ENCODE measurements around the gene RABGAP1L. TPM values are rescaled to one million over a fixed set of nuclear protein-coding genes. Genes with fewer than 3 reads are reported as not detected.

The RABGAP1L gene
- total RNA-seq, 1 donor from 2014 or later = 46.0 TPM

- no peaks in the 10 kb centered on the region for H3K4me1 ChIP-seq
- no peak overlapping the region for H3K27ac ChIP-seq
- no peaks in the 10 kb centered on the region for H3K27me3 ChIP-seq
- no peaks in the 10 kb centered on the region for H4K20me1 ChIP-seq (ENCODE audit: low read depth)
- Mint-ChIP-seq H3K4me3 (no peak overlapping the region), H3K27ac (no peak overlapping the region), H3K9me3 (peaks cover 11% of the 10 kb centered on the region), H3K27me3 (ENCODE audit: insufficient read depth, low read depth) (peaks cover 2% of the 10 kb centered on the region), H3K4me1 (peaks cover 2% of the 10 kb centered on the region), H3K36me3 (peaks cover 3% of the 10 kb centered on the region)
- DNase-seq (ENCODE audit: low spot score) = no peak
- H3K9me3 ChIP-seq (ENCODE audit: low read depth) = no peaks in the 10 kb centered on the region
- H2AFZ ChIP-seq (replicated peaks) = no peak overlapping the region
- H3F3A ChIP-seq (ENCODE audit: low read depth) = no peaks in the 10 kb centered on the region
- no peak overlapping the region for H3K9ac ChIP-seq
- no peak for TF ChIP-seq EZH2 (IDR thresholded peaks at IDR 0.05)
- TF ChIP-seq CTCF (IDR thresholded peaks at IDR 0.05) = no peak
- no peak for TF ChIP-seq EZH2phosphoT487 (IDR thresholded peaks at IDR 0.05)
- no peak overlapping the region for H3K4me2 ChIP-seq
- H3K79me2 ChIP-seq (ENCODE audit: low read depth) = no peaks in the 10 kb centered on the region
- no peak overlapping the region for H3K4me3 ChIP-seq
- no peaks in the 10 kb centered on the region for H3K36me3 ChIP-seq
Measured at GRCh38 chr1:174785510-174785909, 626.2 kb downstream of the RABGAP1L start.

GRCh38 chr1:174786358-174786757 is 627.0 kb downstream of the RABGAP1L start:
- Mint-ChIP-seq H3K27me3 (ENCODE audit: insufficient read depth, low read depth) (peaks cover 2% of the 10 kb centered on the region), H3K4me3 (no peak overlapping the region), H3K36me3 (peaks cover 3% of the 10 kb centered on the region), H3K27ac (no peak overlapping the region), H3K4me1 (peaks cover 5% of the 10 kb centered on the region), H3K9me3 (peaks cover 11% of the 10 kb centered on the region)
- Histone ChIP-seq H3K27me3 (no peaks in the 10 kb centered on the region), H3K36me3 (no peaks in the 10 kb centered on the region), H3K27ac (no peak overlapping the region), H3K9me3 (ENCODE audit: low read depth) (no peaks in the 10 kb centered on the region), H3K9ac (no peak overlapping the region), H3K4me3 (no peak overlapping the region), H3K4me2 (no peak overlapping the region), H3F3A (ENCODE audit: low read depth) (no peaks in the 10 kb centered on the region), H3K4me1 (no peaks in the 10 kb centered on the region), H2AFZ (replicated peaks) (no peak overlapping the region), H4K20me1 (ENCODE audit: low read depth) (no peaks in the 10 kb centered on the region), H3K79me2 (ENCODE audit: low read depth) (no peaks in the 10 kb centered on the region)
- DNase-seq (ENCODE audit: low spot score) = no peak
- TF ChIP-seq EZH2 (IDR thresholded peaks at IDR 0.05) (no peak), CTCF (IDR thresholded peaks at IDR 0.05) (no peak), EZH2phosphoT487 (IDR thresholded peaks at IDR 0.05) (no peak)

- no peaks in the 10 kb centered on the region for H3K27me3 ChIP-seq
- H3K4me1 ChIP-seq = no peaks in the 10 kb centered on the region
- H4K20me1 ChIP-seq (ENCODE audit: low read depth) = no peaks in the 10 kb centered on the region
- no peak overlapping the region for H3K9ac ChIP-seq
- no peak overlapping the region for H3K27ac ChIP-seq
- no peak for DNase-seq (ENCODE audit: low spot score)
- Mint-ChIP-seq H3K4me1 (peaks cover 8% of the 10 kb centered on the region), H3K27ac (no peak overlapping the region), H3K36me3 (peaks cover 3% of the 10 kb centered on the region), H3K9me3 (peaks cover 9% of the 10 kb centered on the region), H3K27me3 (ENCODE audit: insufficient read depth, low read depth) (peaks cover 2% of the 10 kb centered on the region), H3K4me3 (no peak overlapping the region)
- H2AFZ ChIP-seq (replicated peaks) = no peak overlapping the region
- H3K9me3 ChIP-seq (ENCODE audit: low read depth) = no peaks in the 10 kb centered on the region
- H3F3A ChIP-seq (ENCODE audit: low read depth) = no peaks in the 10 kb centered on the region
- H3K4me2 ChIP-seq = no peak overlapping the region
- H3K79me2 ChIP-seq (ENCODE audit: low read depth) = no peaks in the 10 kb centered on the region
- no peak overlapping the region for H3K4me3 ChIP-seq
- no peaks in the 10 kb centered on the region for H3K36me3 ChIP-seq
- TF ChIP-seq EZH2 (IDR thresholded peaks at IDR 0.05) (no peak), EZH2phosphoT487 (IDR thresholded peaks at IDR 0.05) (no peak), CTCF (IDR thresholded peaks at IDR 0.05) (no peak)
Measured at GRCh38 chr1:174786760-174787159, 627.4 kb downstream of the RABGAP1L start.
